ENCODE results near the gene NCK1.

DNA sequence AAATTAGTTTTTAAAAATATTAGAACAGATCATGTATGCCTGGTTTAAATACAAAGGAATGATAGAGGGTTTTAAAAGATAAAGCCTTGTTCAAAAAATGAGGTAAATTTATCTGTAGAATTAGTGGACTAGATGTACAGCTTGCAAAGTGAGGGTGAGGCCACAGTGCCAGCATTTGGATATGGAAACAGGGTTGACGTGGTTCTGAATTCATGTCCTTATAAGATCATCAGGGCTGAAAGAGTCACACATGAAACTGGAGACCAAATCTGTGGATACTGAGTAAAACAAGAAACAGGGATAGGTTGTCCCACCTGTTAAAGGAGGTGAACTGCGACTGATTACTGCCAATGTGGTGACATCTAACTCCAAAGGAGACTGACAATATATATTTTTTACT is 46.3 kb downstream of the NCK1 start:
- TF ChIP-seq POLR2A (IDR thresholded peaks at IDR 0.05), result no peak
- TF ChIP-seq, protein P1, sequence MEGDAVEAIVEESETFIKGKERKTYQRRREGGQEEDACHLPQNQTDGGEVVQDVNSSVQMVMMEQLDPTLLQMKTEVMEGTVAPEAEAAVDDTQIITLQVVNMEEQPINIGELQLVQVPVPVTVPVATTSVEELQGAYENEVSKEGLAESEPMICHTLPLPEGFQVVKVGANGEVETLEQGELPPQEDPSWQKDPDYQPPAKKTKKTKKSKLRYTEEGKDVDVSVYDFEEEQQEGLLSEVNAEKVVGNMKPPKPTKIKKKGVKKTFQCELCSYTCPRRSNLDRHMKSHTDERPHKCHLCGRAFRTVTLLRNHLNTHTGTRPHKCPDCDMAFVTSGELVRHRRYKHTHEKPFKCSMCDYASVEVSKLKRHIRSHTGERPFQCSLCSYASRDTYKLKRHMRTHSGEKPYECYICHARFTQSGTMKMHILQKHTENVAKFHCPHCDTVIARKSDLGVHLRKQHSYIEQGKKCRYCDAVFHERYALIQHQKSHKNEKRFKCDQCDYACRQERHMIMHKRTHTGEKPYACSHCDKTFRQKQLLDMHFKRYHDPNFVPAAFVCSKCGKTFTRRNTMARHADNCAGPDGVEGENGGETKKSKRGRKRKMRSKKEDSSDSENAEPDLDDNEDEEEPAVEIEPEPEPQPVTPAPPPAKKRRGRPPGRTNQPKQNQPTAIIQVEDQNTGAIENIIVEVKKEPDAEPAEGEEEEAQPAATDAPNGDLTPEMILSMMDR (IDR thresholded peaks at IDR 0.05), result no peak
